Gastroesophageal sphincter (tissue), 3 donors: ENCODE data around the gene SERPINI1.

ENCODE experiments used
- CTCF ChIP-seq, 4 experiments: fragments of 200-600 bp in 2 of 4; fragments of 450-650 bp in 2 of 4; sonication (generic) in 1 of 4; IDR thresholded peaks; one replicate each; pipeline ENCODE4 v1.5.1; 2017 to 2019; ENCODE audit warnings: antibody characterized with exemption in 4 of 4, mild to moderate bottlenecking in 2 of 4, moderate library complexity in 2 of 4
- EP300 ChIP-seq: sonication (generic); formaldehyde crosslinking; IDR thresholded peaks from one replicate; pipeline ENCODE4 v1.6.1; 2017; ENCODE audit warnings: antibody characterized with exemption, mild to moderate bottlenecking
- POLR2A ChIP-seq, 2 donors: fragments of 450-650 bp; IDR thresholded peaks; one replicate each; pipeline ENCODE4 v1.6.1; 2017; ENCODE audit warnings: antibody characterized with exemption in 2 of 2, mild to moderate bottlenecking in 2 of 2, moderate library complexity in 1 of 2

DNA sequence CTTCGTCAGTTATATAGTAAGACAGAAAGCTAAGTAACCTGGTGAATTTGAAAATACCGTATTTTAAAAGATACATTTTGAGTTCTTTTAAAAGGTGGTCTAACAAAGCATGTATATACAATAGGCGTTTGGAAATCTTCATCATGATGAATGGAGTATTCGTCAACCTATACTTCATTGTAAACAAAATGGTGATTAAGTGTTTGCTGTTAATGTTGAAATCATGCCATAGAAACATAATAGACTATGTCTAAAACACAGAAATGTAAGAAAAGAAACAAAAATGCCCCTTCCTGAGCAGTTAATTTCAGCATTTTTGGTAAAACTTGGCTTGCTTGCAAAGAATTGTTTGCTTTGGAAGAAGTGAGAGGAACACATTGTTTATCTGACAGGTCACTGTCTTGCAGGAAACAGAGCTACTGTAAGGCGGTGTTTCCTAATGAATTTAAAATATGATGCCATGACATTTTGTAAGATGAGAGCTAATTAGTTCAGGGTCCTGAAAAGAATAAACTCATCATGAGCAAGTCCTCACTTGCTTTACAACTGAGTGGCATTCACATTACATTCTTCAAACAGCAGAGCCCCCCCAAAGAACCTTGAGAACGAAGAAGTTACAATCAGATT, 126.7 kb downstream of the SERPINI1 start:
- TF ChIP-seq EP300 (no peak), CTCF (IDR thresholded peaks at IDR 0.05) (no peak), POLR2A (IDR thresholded peaks at IDR 0.05) (no peak)
